Liver (tissue), 9 donors: ENCODE measurements around the gene TCAP. TPM values are rescaled to one million over a fixed set of nuclear protein-coding genes. Genes with fewer than 3 reads are reported as not detected.

Experiments used
- DNase-seq: peaks from one replicate; pipeline ENCODE4 v3.0.0-alpha.2; 2017; ENCODE audit warnings: low spot score
- H3K27ac ChIP-seq, 2 donors: one replicate each; pipeline ENCODE4 v1.7.0; 2013; ENCODE audit warnings: inconsistent platforms in 2 of 2, low read length in 2 of 2, control low read depth in 1 of 2, low read depth in 1 of 2, mild to moderate bottlenecking in 1 of 2
- H3K27me3 ChIP-seq, 4 donors: one replicate each; pipeline versions ENCODE4 v1.6.1 to v1.7.0; 2013; ENCODE audit warnings: low read length in 3 of 4, inconsistent platforms in 1 of 4, mild to moderate bottlenecking in 1 of 4, moderate library complexity in 1 of 4; ENCODE audit not compliant: control insufficient read depth in 4 of 4, insufficient read depth in 4 of 4
- H3K36me3 ChIP-seq, 4 donors: one replicate each; pipeline versions ENCODE4 v1.6.1 to v1.7.0; 2013; ENCODE audit warnings: low read length in 3 of 4, mild to moderate bottlenecking in 3 of 4, low read depth in 1 of 4, moderate library complexity in 1 of 4; ENCODE audit not compliant: control insufficient read depth in 4 of 4, insufficient read depth in 3 of 4
- H3K4me1 ChIP-seq, 4 donors: one replicate each; pipeline versions ENCODE4 v1.6.1 to v1.7.0; 2013; ENCODE audit warnings: low read length in 3 of 4, mild to moderate bottlenecking in 3 of 4, moderate library complexity in 1 of 4; ENCODE audit not compliant: control insufficient read depth in 4 of 4, insufficient read depth in 4 of 4
- H3K4me3 ChIP-seq, 3 donors: one replicate each; pipeline versions ENCODE4 v1.6.1 to v1.7.0; 2013; ENCODE audit warnings: low read length in 3 of 3, control low read depth in 1 of 3, low read depth in 1 of 3, mild to moderate bottlenecking in 1 of 3
- H3K9ac ChIP-seq, 2 donors: one replicate each; pipeline ENCODE4 v1.7.0; 2013; ENCODE audit warnings: low read length in 2 of 2, mild to moderate bottlenecking in 2 of 2, moderate library complexity in 2 of 2, control low read depth in 1 of 2, low read depth in 1 of 2
- H3K9me3 ChIP-seq, 4 donors: one replicate each; pipeline versions ENCODE4 v1.6.1 to v1.7.0; 2013; ENCODE audit warnings: low read length in 3 of 4; ENCODE audit not compliant: control insufficient read depth in 4 of 4
- ATF3 ChIP-seq: IDR thresholded peaks from 2 replicates; pipeline ENCODE4 v1.6.1; 2016; ENCODE audit warnings: antibody characterized with exemption
- CTCF ChIP-seq: fragments of 150-350 bp; IDR thresholded peaks from 2 replicates; pipeline ENCODE4 v1.5.1; 2017; ENCODE audit warnings: improper control_type of control experiment, low read depth, low read length; ENCODE audit not compliant: missing input control
- EGR1 ChIP-seq, 2 donors: IDR thresholded peaks; 2 replicates each; pipeline ENCODE4 v1.6.1; 2016 to 2018; ENCODE audit warnings: antibody characterized with exemption in 2 of 2, low read depth in 2 of 2
- FOXA1 ChIP-seq: IDR thresholded peaks from 2 replicates; pipeline ENCODE4 v1.6.1; 2016; ENCODE audit warnings: antibody characterized with exemption
- FOXA2 ChIP-seq: IDR thresholded peaks from 2 replicates; pipeline ENCODE4 v1.6.1; 2016; ENCODE audit warnings: antibody characterized with exemption
- GABPA ChIP-seq, 2 donors: IDR thresholded peaks in 1 of 2; conservative IDR thresholded peaks in 1 of 2; 2 replicates each; pipeline ENCODE4 v1.6.1; 2016; ENCODE audit warnings: antibody characterized with exemption in 2 of 2, mild to moderate bottlenecking in 1 of 2, moderate library complexity in 1 of 2
- HNF4A ChIP-seq, 2 donors: conservative IDR thresholded peaks; 2 replicates each; pipeline ENCODE4 v1.6.1; 2016; ENCODE audit warnings: antibody characterized with exemption in 2 of 2, mild to moderate bottlenecking in 2 of 2
- HNF4G ChIP-seq: IDR thresholded peaks from 2 replicates; pipeline ENCODE4 v1.6.1; 2016; ENCODE audit warnings: antibody characterized with exemption
- JUND ChIP-seq, 2 donors: IDR thresholded peaks; 2 replicates each; pipeline ENCODE4 v1.6.1; 2016; ENCODE audit warnings: antibody characterized with exemption in 2 of 2
- MAX ChIP-seq: IDR thresholded peaks from 2 replicates; pipeline ENCODE4 v1.6.1; 2016; ENCODE audit warnings: antibody characterized with exemption
- NR2F2 ChIP-seq: IDR thresholded peaks from 2 replicates; pipeline ENCODE4 v1.6.1; 2016; ENCODE audit warnings: antibody characterized with exemption
- RAD21 ChIP-seq, 2 donors: IDR thresholded peaks; 2 replicates each; pipeline ENCODE4 v1.6.1; 2016; ENCODE audit warnings: antibody characterized with exemption in 2 of 2, mild to moderate bottlenecking in 2 of 2
- REST ChIP-seq: IDR thresholded peaks from 2 replicates; pipeline ENCODE4 v1.6.1; 2016; ENCODE audit warnings: antibody characterized with exemption, mild to moderate bottlenecking
- RXRA ChIP-seq, 2 donors: IDR thresholded peaks; 2 replicates each; pipeline ENCODE4 v1.6.1; 2017 to 2018; ENCODE audit warnings: antibody characterized with exemption in 2 of 2, mild to moderate bottlenecking in 1 of 2
- SP1 ChIP-seq: IDR thresholded peaks from 2 replicates; pipeline ENCODE4 v1.6.1; 2018; ENCODE audit warnings: antibody characterized with exemption, mild to moderate bottlenecking
- TAF1 ChIP-seq: conservative IDR thresholded peaks from 2 replicates; pipeline ENCODE4 v1.6.1; 2016; ENCODE audit warnings: antibody characterized with exemption, mild to moderate bottlenecking
- YY1 ChIP-seq: IDR thresholded peaks from 2 replicates; pipeline ENCODE4 v1.6.1; 2016; ENCODE audit warnings: antibody characterized with exemption, mild to moderate bottlenecking
- ZBTB33 ChIP-seq: IDR thresholded peaks from 2 replicates; pipeline ENCODE4 v1.6.1; 2016; ENCODE audit warnings: antibody characterized with exemption
- WGBS: extraction: QIAGEN DNeasy Blood & Tissue Kit; methylation state at CpG from one replicate; pipeline ENCODE4 v1.1.7; 2013; 5-methylcytosine and 5-hydroxymethylcytosine counted together
- polyA plus RNA-seq, 2 donors: library from polyadenylated mRNA; stranded (reverse) in 1 of 2; unstranded in 1 of 2; fragments of 200-250 nt in 1 of 2; fragments of >200 nt in 1 of 2; fragmentation: Nextera tagmentation in 1 of 2; extraction: Ambion mirVana in 1 of 2; gene quantifications; one replicate each; pipeline versions ENCODE4 v1.2.1 to v1.2.3, GENCODE V29; 2013 to 2015
- total RNA-seq, 2 donors: library from RNA; depleted of rRNA; stranded (reverse); fragments of >200 nt; gene quantifications; one replicate each; pipeline ENCODE4 v1.2.3, GENCODE V29; 2014
- donor health status: healthy.
- donor health status: healthy.
- donor health status: healthy.
- donor health status: healthy.
- donor health status: healthy.

TCAP gene
- total and polyA plus RNA-seq, 4 donors: 0.14 to 0.67 (median 0.22) TPM; not detected in 1

- no peak overlapping the region for H3K9ac ChIP-seq
- no peaks in the 10 kb centered on the region for H3K9me3 ChIP-seq
- TF ChIP-seq GABPA (IDR thresholded peaks at IDR 0.05 in 1 of 2, conservative IDR thresholded peaks at IDR 0.05 in 1 of 2) (no peak), RAD21 (IDR thresholded peaks at IDR 0.05) (no peak), ATF3 (no peak), NR2F2 (no peak), FOXA1 (no peak), FOXA2 (no peak), MAX (no peak), YY1 (no peak), SP1 (no peak), HNF4G (no peak), TAF1 (no peak), CTCF (no peak), HNF4A (conservative IDR thresholded peaks at IDR 0.05) (no peak), RXRA (IDR thresholded peaks at IDR 0.05) (no peak), REST (no peak), JUND (IDR thresholded peaks at IDR 0.05) (no peak), ZBTB33 (no peak), EGR1 (IDR thresholded peaks at IDR 0.05; ENCODE audit: low read depth in 2 of 2) (no peak)
- no peaks in the 10 kb centered on the region for H3K36me3 ChIP-seq
- peaks cover 0 to 12% (median 9%) of the 10 kb centered on the region in 4 donors for H3K27me3 ChIP-seq
- H3K4me1 ChIP-seq: peaks cover 0 to 14% (median 9%) of the 10 kb centered on the region in 4 donors
- DNase-seq: no peak
- no peak overlapping the region for H3K27ac ChIP-seq
- WGBS: 48% methylated on average over 5 of the region's 5 CpGs
- no peak overlapping the region for H3K4me3 ChIP-seq
Observed at GRCh38 chr17:39625198-39625785, 39.9 kb upstream of the TCAP start.
